GM12865 (cell line): ENCODE results near the gene SLC1A6.
A peak's percentile ranks its signal among the peaks of the same experiment; 100 is the strongest.

ENCODE experiments used
- DNase-seq: peaks from one replicate; pipeline ENCODE4 v3.0.0; 2010; ENCODE audit warnings: low read depth
- H3K4me3 ChIP-seq: 2 replicates; pipeline ENCODE4 v1.5.1; 2011; ENCODE audit warnings: mild to moderate bottlenecking, low read depth, low read length, control low read depth
- CTCF ChIP-seq: IDR thresholded peaks from 2 replicates; pipeline ENCODE4 v1.5.1; 2011; ENCODE audit warnings: low read length, control low read depth, low read depth, inconsistent platforms; ENCODE audit not compliant: insufficient read depth; ENCODE audit errors: missing control alignments

Gene SLC1A6

GRCh38 chr19:14943601-14944000 lies 36.1 kb downstream of the SLC1A6 start:
- TF ChIP-seq CTCF: no peak
- H3K4me3 ChIP-seq: no peak overlapping the region
- no peak for DNase-seq

GRCh38 chr19:14941189-14941588 lies 38.5 kb downstream of the SLC1A6 start, which contains the start of gene OR7C2:
TSS of gene OR7C2 (plus strand) at chr19:14941489. CDS start at chr19:14941489, 0 bp downstream.
- H3K4me3 ChIP-seq: no peak within 1 kb of the TSS
- no peak for DNase-seq
- no peak for TF ChIP-seq CTCF

GRCh38 chr19:14940266-14940665 lies 39.4 kb downstream of the SLC1A6 start:
- no peak overlapping the region for H3K4me3 ChIP-seq
- DNase-seq: no peak
- no peak for TF ChIP-seq CTCF

- TF ChIP-seq CTCF: no peak
Observed at GRCh38 chr19:14933506-14933905, 46.2 kb downstream of the SLC1A6 start.

GRCh38 chr19:14916848-14917247 lies 62.8 kb downstream of the SLC1A6 start:
- DNase-seq: peak; percentile 3
- H3K4me3 ChIP-seq: no peak overlapping the region
- no peak for TF ChIP-seq CTCF

More at GRCh38 chr19:14933506-14933905, 46.2 kb downstream of the SLC1A6 start:
- no peak overlapping the region for H3K4me3 ChIP-seq
- no peak for DNase-seq

- TF ChIP-seq CTCF: no peak
- DNase-seq: no peak
- H3K4me3 ChIP-seq: no peak overlapping the region
Observed at GRCh38 chr19:14915116-14915515, 64.5 kb downstream of the SLC1A6 start.

GRCh38 chr19:14906711-14907110 lies 73.0 kb downstream of the SLC1A6 start:
- no peak for TF ChIP-seq CTCF
- H3K4me3 ChIP-seq: no peak overlapping the region
- DNase-seq: no peak
